HCEC 1CT (cell line): ENCODE measurements around the gene THAP3.
"Not testable (repeated sequence)": the region's sequence is repeated elsewhere in the genome, so short reads cannot be mapped to it uniquely, and the experiment has no call there.

Experiments
- DNase-seq: peaks from one replicate; pipeline ENCODE4 v3.0.0-alpha.2; 2017

Gene THAP3

GRCh38 chr1:6591644-6592043, 33.0 kb upstream of the THAP3 start:
- DNase-seq, result no peak

GRCh38 chr1:6592441-6592840, 32.2 kb upstream of the THAP3 start:
- no peak for DNase-seq

- DNase-seq, result no peak
Measured at GRCh38 chr1:6592865-6593593, 31.6 kb upstream of the THAP3 start.

GRCh38 chr1:6593810-6594209, 30.9 kb upstream of the THAP3 start:
- no peak for DNase-seq

GRCh38 chr1:6594977-6595740, 29.5 kb upstream of the THAP3 start:
- no peak for DNase-seq

- DNase-seq, result no peak
Measured at GRCh38 chr1:6596351-6596750, 28.3 kb upstream of the THAP3 start.

GRCh38 chr1:6596886-6597776, 27.5 kb upstream of the THAP3 start:
- no peak for DNase-seq

- no peak for DNase-seq
Measured at GRCh38 chr1:6597777-6598131, 26.9 kb upstream of the THAP3 start.

- DNase-seq, result no peak
Measured at GRCh38 chr1:6599141-6599975, 25.3 kb upstream of the THAP3 start.

GRCh38 chr1:6599991-6600390, 24.7 kb upstream of the THAP3 start:
- DNase-seq, result not testable (repeated sequence)

- DNase-seq, result no peak
Measured at GRCh38 chr1:6600410-6601048, 24.1 kb upstream of the THAP3 start.

GRCh38 chr1:6601049-6601922, 23.4 kb upstream of the THAP3 start:
- DNase-seq, result peak; percentile 97

GRCh38 chr1:6601923-6602668, 22.6 kb upstream of the THAP3 start:
- DNase-seq, result peak; percentile 22

GRCh38 chr1:6602669-6603237, 21.9 kb upstream of the THAP3 start, which contains the start of gene KLHL21:
Gene KLHL21 (minus strand): TSS chr1:6602869. CDS start chr1:6602817, 52 bp downstream.
- peak; percentile 93 for DNase-seq

GRCh38 chr1:6603238-6603914, 21.3 kb upstream of the THAP3 start:
- DNase-seq, result peak; percentile 71

GRCh38 chr1:6603915-6604558, 20.6 kb upstream of the THAP3 start:
- DNase-seq, result peak; percentile 80

GRCh38 chr1:6612641-6613360, 11.9 kb upstream of the THAP3 start:
- DNase-seq, result peak; percentile 38
